NCI-H128 (cell line): Measurements from ENCODE around the gene ZMYND8.
"Not testable (repeated sequence)": the region's sequence is repeated elsewhere in the genome, so short reads cannot be mapped to it uniquely, and the experiment has no call there.

ENCODE experiments used
- DNase-seq: peaks from one replicate; lab custom pipeline; 2025; ENCODE audit not compliant: unreplicated experiment; lab: John Stamatoyannopoulos, UW

Gene ZMYND8

DNA sequence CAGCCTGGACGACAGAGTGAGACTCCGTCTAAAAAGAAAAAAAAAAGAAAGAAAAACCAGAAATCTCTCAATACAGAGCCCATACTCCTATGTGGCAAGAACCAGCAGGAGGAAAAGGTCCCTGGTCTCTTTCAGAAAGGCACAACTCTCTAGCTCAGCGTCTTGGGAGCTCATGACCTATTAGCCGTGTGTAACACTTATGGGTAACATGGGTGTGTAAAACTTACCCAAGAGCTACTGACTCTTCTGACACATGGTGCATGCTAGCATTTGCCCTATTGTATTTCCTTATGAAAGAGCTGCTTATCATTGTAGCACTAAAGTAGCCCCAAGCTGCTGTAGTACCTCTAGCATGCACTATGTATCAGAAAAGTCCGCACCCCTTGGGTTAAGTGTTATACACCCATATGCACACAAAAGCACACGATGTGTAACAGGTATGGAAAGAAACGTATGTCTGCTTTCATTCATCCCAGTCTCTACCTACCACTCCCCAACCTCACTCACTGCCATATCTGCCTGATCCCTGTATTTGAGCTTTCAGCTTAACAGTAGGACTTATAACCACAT is 85.4 kb downstream of the ZMYND8 start:
- no peak for DNase-seq

DNA sequence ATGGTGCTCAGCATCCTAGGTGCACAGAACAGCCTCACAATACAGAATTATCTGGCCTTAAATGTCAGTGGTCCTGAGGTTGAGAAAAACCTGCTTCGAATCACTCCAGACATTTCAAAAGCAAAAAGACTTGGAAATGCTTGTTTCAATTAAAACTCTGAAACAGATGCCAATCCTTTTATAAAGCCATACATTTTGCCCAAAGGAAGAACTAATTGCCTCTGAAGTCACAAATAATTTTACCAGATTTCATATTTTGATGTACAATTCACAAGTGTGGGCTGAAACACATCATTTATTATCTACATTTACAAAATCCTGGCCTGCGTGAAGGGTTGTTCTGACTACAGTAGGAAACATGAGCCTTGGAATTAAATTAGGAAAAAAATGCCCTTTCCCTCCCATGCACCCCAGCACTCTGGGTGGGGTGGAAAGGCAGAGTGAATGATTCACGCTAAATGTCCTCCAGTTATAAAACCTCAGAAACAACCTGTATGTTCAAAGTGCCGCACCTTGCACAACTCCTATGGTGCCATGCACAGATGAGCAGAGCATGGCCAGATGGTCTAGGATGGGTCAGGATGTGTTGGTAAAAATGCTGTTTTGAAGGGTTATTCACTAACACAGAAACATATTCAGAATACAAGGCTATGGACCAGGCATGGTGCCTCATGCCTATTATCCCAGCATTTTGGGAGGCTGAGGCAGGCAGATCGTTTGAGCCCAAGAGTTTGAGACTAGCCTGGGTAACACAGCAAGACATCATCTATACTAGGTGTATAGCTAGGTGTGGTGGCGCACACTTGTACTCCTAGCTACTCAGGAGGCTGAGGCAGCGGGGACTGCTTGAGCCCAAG is 87.0 kb downstream of the ZMYND8 start:
- no peak for DNase-seq

DNA sequence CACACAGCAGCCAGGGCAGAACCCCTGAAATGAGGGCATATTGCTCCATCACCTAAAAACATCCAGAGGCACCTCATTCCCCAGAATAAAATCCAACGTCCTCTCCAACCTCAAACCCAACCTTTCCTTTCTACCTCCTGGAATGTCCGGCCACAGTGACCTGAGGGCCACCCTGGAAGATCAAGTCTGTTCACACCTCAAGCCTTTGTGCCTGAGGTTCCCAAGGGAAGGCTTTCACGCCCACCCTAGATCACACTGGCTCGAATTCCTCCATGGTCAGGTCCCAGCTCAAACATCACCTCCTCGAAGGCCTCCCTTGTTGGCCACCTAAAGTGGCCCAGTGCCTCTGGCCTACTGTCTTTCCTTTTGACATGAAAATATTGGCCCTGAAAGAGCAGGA is 88.9 kb downstream of the ZMYND8 start:
- no peak for DNase-seq

DNA sequence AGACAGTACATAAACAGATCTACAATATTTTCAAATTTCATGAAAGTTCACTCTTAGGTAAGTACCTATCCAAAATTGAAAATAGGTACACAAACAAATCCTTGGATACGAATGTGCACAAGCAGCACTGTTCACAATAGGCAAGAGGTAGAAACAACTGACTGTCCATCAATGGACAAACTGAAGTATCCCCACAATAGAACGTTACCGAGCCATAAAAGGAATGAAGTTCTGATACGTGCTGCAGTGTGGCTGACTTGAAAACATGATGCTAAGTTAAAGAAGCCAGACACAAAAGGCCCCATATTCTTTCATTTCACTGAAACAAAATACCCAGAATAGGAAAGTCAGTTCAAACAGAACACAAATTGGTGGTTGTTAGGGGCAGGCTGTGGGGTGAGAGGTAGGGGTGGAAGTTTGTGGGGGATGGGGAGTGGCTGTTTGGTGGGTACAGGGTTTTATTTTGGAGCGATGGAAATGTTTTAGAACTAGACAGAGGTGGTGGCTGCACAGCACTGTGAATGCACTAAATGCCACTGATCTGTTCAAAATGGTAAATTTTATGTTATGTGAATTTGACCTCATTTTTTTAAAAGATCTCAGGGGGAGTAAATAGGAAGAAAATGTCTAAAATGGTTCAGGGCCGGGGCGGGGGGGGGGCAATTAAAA is 89.5 kb downstream of the ZMYND8 start:
- DNase-seq, result no peak

DNA sequence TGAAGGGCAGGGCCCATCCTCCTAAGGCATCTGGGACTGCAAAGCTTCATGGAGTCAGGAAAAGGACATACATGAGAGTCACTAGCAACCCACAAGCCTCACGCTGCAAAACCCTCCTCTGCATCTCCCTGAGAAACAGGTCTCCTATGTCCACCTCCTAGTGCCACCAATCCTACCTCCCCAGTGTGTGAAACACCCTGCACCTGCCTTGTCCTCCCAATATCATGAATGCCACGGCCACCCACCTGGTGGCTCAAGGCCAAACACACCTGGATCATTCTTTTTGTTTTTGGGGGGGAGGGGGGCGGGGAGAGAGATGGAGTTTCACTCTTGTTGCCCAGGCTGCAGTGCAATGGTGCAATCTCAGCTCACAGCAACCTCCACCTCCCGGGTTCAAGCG is 90.5 kb downstream of the ZMYND8 start:
- no peak for DNase-seq

DNA sequence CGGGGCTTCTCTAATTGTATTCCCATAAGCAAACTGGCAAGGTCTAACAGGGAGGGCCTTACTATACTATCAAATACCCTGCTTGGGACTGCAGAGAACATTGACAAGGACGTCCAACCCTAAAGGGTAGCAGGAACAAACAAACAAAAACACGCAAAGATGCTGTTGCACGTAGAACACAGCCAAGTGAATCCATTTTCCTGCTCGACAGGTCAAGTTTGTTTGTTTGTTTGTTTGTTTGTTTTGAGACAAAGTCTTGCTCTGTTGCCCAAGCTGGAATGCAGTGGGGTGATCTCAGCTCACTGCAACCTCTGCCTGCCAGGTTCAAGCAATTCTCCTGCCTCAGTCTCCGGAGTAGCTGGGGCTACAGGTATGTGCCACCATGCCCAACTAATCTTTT is 91.3 kb downstream of the ZMYND8 start:
- DNase-seq, result no peak

DNA sequence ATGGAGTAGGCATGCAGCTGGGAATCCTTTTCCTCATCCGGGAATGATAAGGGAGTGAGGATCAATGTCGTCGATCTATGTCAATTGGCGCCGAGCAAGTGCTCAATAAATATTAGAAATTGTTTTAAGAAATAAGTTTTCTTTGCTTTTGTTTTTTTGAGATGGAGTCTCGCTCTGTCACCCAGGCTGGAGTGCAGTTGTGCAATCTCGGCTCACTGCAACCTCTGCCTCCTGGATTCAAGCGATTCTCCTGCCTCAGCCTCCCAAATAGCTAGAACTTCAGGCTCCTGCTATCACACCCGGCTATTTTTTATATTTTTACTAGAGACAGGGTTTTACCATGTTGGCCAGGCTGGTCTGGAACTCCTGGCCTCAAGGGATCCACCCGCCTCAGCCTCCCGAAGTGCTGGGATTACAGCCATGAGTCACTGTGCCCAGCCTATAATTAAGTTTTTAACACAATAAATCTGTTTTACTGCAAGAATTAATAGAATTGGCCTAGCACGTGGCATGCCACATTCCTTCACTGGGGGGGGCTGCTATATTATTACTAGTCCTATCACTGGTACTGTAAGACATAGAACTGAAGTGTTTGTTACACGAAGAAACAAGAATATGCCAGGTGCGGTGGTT is 92.2 kb downstream of the ZMYND8 start:
- not testable (repeated sequence) for DNase-seq

DNA sequence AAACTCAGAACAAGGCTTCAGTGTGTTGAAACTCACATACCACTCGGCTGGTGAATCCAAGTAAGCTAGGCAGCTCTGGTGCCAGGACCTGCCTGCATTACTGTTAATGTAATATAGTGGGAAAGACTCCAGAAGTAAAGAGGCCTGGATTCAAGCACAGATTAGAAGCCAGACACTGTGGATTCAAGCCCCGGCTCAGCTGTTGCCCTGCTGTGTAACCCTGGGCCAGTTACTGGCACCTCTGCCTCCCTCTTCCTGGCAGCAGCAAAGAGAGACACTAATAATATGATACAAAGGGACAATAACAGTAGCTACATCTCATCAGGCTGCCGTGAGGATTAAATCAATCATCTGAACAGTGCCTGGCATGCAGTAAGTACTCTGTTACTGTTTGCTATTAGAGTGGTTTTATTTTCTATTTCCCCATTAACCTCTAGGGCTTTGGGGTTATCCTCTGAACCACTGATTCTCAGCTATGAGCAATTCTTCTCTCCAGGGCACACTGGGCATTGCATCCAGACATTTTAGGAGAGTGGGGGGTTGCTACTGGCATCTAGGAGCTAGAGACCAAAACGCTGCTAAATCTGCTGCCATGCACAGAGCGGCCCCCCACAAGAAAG is 92.9 kb downstream of the ZMYND8 start:
- no peak for DNase-seq

DNA sequence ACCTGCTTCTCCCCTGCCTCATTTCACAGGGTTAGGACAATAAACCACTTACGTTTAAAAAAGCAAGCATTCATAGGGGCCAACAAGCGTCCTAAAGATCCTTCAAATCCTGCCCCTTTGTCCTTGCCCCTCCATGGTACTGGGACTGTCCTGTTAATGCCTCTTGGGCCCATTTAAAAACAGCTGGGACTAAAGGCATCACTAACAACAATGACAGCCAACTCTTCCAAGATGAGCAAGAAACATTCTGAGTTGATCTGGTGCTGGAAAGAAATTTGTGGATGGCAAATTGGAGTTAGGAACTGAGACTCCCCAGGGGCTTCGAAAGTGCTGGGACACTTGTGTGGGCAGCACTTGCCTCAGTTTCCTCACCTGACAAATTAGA is 93.4 kb downstream of the ZMYND8 start:
- no peak for DNase-seq

DNA sequence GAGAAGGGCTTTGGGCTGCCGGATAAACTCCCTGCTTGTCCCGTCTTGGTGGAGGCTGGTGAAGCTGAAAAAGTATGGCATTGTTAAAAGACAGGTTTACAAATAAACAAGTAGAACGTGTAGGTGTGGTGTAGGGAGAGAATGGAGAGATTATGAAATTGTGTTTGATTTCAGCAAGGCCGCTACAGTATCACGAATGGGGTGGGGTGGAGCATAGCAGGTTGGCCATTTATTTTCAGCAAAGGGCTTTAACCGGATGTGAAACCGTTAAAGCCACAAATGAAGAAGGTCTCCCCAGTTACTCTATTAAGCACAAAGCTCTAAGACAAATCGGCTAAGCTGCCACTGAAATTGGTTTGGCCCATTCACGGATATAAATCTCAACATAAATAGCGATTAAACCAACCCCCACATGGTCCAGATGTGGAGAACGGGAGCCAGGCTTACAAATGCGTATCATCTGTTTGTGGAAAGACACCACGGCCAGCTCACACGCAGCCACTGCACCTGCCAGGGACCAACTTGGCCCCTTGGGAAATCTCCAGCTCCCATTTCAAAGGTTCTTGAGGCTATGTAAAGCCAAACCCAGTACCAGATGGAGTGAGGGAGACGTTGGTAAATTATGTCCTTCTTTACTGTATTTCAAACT is 94.0 kb downstream of the ZMYND8 start:
- DNase-seq, result peak; percentile 18

DNA sequence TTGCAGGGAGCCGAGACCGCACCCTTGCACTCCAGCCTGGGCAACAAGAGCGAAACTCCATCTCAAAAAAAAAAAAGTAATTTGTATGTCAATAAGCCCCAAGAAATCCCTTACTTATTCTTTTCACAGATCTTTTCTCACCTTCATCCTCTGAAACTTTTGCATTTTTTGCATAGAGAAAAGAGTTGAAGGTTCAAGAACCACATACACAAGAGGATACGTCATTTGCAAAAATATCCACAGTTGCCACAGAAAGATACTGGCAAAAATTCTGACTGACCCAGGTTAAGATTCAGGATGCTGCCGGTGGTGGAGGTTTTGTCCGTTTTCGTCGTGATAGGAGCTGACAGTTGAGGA is 94.5 kb downstream of the ZMYND8 start:
- no peak for DNase-seq

DNA sequence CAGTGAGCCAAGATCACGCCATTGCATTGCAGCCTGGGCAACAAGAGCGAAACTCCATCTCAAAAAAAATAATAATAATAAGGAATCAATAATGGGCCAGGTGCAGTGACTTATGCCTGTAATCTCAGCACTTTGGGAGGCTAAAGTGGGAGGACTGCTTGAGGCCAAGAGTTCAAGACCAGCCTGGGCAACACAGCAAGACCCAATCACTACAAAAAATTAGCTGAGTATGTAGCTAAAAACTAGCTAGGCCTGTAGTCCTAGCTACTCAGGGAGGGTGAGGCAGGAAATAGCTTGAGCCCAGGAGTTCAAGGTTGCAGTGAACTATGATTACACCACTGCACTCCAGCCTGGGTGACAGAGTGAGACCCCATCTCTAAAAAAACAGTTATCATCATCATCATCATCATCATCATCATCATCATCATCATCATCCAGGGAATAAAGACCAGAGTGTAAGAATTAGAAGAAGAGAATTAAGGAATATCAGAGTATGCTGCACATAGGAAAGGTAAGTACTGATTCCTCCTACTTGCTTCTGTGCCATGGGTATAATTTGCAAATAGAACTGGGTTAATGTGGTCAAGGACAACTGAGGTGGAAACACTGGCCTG is 95.2 kb downstream of the ZMYND8 start:
- not testable (repeated sequence) for DNase-seq

DNA sequence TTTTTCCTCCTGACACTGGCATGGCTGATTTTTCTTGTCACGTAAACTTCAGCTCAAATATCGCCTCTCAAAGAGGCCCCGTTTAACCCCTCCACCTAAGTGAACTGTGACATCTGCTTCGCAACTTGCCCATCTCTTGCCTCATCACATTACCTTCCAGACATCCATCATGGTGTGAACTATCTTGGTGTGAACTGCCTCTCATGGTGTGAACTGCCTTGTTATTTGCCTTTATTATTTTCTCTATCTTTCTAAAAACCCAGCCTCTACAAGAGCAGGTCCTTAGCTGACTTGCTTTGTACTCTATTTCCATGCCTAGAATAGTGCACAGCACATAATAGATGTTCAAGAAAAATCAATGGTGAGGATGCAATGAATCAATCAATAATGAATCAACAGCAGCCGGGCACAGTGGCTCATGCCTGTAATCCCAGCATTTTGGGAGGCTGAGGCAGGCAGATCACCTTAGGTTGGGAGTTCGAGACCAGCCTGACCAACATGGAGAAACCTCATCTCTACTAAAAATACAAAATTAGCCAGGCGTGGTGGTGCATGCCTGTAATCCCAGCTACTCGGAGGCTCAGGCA is 95.9 kb downstream of the ZMYND8 start:
- DNase-seq, result not testable (repeated sequence)

DNA sequence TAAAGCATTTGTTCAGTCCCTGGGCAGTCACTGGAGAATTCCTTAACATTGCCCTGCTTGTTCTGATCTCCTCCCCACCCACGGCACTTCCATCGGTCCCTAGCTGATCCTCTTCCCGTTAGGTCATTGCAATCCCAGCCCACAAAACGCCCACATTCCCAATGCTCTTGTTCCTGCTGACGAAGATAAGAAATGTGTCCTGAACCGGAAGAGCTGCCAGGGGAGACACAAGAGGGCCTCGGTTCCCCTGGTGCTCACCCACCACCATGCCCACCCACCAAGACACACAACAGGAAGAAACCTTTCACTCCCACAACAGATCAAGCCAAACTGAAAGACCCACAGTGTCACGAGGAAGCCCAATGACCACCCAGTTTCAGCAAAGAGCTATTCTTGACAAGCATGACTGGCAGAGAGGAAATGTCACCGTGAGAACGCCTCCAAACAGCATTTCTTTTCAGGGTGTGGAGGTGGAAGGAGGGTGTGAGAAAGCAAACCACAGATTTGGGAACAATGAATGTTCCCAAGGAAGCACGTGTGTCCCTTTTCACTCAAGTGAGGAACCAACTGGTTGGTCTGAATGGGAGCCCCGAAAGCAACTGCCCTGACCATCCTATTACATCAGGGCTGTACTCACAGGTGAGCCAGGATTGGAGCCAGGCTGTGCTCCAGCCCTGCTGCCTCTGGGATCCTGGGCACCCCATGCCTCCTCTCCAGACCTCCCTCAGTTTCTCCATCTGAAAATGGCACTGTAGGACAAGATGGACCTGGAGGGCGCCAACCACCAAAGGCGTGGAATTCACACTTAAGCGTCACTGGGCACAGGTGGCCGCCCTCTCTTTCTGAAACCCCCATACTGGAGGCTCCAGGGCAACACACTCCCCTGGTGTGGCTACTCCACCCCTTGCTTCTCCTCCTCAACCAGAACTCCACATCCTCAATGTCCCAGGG is 97.5 kb downstream of the ZMYND8 start:
- DNase-seq, result no peak

DNA sequence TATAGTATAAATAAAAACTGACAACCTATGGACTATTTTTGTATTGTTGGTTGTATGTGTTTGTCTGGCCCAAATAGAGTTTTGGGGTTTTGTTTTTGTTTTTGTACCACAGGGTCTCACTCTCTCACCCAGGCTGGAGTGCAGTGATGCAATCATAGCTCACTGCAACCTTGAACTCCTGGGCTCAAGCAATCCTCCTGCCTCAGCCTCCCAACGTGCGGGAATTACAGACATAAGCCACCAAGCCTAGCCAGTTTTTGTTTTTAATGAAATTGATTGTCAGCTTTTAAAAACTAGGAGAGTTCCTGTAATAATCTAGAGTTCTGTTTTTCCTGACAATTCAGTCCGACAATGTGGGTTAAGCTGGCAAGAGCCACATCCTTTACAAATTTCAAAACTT is 98.7 kb downstream of the ZMYND8 start:
- DNase-seq, result no peak

DNA sequence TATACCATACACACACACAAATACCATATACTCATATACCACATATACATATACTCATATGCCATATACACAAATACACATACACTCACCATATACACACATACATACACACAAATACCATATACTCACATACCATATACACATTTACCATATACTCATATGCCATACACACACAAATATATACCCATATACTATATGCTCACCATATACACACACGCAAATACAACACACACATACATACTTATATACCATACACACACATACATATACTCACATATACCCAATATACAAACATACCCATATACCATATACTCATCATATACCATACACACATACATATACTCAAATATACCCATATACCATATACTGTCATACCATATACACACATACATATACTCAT is 99.2 kb downstream of the ZMYND8 start:
- DNase-seq, result no peak

DNA sequence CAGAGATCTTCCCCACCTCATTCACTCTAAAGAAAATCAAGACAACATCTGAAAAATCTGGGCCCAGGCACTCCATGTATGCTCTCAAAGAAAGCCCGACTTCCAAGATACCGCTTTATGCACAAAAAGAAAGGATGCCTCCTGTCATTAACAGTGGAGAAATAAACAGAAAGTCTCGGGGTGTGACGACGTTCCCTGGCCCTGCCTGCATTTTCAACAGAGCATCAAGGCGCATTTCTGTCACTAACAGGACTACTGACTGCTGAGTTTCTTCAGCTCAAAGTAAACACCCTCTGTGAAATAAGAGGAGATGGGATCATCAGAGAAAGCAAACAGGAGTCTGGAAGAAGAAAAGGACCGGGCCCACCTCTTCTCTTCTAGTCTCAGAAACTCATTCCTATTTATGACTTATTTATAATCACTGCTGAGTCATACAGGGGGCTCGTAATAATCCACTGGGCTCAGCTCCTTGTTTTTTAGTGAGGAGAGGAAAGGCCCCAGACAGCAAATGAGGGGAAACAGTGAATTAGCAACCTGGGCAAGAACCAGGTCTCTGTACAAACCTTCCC is 99.7 kb downstream of the ZMYND8 start:
- no peak for DNase-seq

DNA sequence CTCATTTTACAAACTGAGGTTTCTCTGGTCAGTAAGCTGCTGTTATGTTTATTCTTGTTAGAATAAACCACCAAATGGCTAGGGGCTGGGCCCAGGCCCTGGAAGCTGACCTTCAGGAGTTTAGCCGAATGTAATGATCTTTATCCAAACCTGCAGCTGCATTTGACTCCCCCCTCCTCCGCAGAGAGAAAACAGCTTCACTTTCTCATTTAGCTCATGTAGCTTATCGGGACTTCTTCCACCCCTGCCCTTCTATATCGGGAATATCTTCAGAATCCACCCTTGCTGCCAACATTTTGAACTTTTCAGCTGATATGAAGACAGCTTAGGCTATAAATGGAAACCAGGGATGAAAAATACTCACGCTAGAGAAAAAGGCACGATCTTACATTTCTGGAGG is 102.6 kb downstream of the ZMYND8 start:
- DNase-seq, result no peak

DNA sequence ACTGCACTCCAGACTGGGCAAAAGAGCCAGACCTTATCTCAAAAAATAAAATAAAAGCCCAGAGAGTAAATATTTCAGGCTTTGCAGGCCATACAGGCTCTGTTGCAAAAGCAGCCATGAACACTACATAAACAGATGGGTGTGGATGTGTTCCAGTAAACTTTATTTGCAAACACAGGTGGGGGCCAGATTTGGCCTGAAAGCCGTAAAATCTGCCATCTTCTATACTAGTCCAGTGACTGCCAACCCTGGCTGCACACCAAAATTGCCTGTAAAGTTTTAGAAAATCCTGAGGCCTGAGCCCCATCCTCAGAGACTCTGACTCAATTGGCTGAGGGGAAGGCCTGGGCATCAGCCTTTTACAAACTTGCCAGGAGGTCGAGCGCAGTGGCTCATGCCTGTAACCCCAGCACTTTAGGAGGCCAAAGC is 103.6 kb downstream of the ZMYND8 start:
- no peak for DNase-seq
